Inferior parietal cortex (tissue), 1 donor: ENCODE results near the gene ARRB2.

Experiments
- DNase-seq: peaks from one replicate; pipeline ENCODE4 v3.0.0-alpha.2; 2016; ENCODE audit errors: extremely low spot score

ARRB2 gene

DNA sequence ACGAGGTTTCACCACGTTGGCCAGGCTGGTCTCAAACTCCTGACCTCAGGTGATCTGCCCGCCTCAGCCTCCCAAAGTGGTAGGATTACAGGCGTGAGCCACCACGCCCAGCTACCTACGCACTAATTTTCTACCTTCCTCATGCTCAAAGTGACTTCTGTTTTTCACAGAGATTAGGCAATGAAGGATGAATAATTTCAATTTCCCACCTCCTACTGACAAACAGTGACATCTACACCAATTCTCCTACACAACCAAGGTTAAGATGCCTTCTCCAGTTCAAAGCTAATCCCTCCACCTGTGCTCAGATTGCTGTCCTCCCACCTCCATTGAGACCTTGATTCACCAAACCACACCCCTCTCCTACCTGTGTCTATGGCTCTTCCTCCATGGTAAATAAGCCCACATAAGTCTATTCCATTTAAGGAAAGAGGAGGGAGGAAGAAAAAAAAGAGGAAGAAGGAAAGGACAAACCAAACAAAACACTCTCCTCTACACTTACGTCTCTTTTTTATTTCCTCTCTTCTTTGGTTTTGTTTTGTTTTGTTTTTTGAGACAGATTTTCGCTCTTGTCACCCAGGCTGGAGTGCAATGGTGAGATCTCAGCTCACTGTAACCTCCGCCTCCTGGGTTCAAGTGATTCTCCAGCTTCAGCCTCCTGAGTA, 15.3 kb downstream of the ARRB2 start:
- DNase-seq = no peak

DNA sequence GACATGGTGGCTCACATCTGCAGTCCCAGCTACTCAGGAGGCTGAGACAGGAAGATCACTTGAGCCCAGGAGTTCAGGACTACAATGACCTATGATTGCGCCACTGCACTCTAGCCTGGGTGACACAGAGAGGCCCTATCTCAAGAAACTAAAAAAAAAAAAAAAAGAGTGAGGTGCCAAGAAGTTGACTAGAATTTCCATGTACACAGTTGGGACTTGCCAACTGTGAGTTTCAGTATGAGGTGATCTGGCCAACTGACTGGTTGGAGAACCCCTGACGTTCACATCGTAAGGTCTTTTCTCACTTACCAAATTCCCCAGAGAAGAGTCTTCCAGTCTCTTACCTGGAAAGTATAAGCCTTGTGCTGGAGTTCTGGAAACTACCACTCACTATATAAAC, 17.7 kb downstream of the ARRB2 start:
- no peak for DNase-seq

- DNase-seq = no peak
These were observed 22.7 kb downstream of the ARRB2 start for GRCh38 chr17:4733073-4733531.

GRCh38 chr17:4734857-4735475, 24.5 kb downstream of the ARRB2 start:
- no peak for DNase-seq

- no peak for DNase-seq
These were observed 25.6 kb downstream of the ARRB2 start for GRCh38 chr17:4735876-4736651.

- DNase-seq = no peak
These were observed 28.0 kb downstream of the ARRB2 start for GRCh38 chr17:4738136-4739121.

DNA sequence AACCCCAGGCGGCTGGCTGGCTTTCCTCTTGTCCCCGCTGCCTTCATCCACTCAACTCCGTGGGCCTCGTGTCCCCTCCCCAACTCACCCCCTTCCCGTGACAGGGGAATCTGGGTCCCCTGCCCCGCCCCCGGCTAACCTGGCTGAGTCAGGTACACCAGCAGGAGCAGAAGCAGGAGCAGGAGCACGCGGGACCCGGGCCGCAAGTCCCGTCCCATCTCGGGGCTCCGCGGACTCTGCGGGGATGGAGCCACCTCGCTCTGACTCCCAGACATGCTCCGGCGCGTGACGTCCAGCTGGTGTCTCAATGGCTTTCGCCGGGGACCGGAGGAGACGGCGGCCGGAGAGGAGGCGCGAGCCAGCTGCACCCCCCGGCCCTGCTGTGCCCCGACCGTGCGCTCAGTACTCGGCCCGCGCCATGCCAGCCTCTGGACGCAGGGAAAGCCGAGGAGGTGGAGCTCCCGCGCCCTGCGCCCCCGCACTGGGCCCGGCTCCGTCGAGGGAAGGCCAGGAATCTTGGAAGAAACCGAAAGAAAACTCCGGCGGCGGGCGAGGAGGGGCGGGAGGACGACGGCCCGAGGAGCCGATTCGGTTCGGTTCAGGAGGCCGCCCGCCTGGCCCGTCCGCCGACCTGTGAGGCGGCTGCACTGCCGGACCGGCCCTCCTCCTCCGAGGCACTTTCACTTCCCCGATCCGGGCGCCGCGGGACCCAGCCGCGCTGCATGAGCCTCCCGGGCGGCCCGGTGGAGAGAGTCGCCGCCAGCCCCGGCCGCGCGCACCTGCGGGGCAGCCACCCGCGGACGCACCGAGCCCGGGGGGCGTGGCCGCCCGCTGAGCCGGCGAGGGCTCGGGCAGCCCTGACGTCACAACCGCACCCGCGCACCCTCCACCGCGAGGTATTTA, 28.9 kb downstream of the ARRB2 start, which contains the start of the genes CXCL16 and ZMYND15:
Gene CXCL16, minus strand, starts transcription at position 807 of the 903 bp plus-strand sequence. Its CDS starts 589 bp downstream, at position 218.
Gene ZMYND15, plus strand, starts transcription at position 712 of the 903 bp plus-strand sequence. CDS start 716 bp downstream, outside the sequence.
- no peak for DNase-seq

DNA sequence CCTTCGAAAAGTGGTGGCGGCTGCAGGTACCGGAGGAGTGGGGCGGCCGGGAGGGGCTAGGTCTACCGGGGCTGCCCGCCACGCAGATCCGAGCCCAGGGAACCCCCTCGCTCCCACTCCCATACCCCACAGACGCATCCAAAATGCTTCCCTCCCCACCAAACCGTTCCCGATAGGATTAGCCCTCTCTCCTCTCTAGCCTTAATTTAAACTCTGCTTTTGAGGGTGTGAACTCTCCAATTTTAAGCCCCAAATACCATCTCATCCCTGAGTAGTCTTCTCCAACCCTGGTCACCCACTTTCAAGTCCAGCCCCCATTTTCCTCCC, 29.6 kb downstream of the ARRB2 start:
- DNase-seq = no peak

- DNase-seq = no peak
These were observed 30.2 kb downstream of the ARRB2 start for GRCh38 chr17:4740584-4740983.

- no peak for DNase-seq
These were observed 31.1 kb downstream of the ARRB2 start for GRCh38 chr17:4741544-4741943.

GRCh38 chr17:4742133-4742532, 31.7 kb downstream of the ARRB2 start:
- DNase-seq = no peak

DNA sequence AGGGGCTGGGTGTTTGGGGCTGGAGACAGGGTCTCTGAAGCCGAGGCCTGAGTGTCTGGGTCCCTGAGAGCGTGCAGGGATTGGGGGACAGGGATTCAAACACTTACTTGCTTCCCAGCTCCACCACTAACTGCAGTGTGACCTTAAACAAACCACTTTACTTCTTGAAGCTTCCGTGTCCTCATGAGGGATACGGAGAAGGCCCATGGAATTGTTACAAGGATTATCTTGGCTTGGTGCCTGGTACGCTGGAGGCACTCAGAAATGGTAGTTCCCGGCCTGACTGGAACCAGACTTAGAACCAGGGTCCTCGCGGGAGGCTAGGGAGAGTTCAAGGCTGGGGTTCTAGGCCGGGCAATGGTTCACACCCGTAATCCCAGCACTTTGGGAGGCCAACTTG, 32.2 kb downstream of the ARRB2 start:
- DNase-seq = no peak

DNA sequence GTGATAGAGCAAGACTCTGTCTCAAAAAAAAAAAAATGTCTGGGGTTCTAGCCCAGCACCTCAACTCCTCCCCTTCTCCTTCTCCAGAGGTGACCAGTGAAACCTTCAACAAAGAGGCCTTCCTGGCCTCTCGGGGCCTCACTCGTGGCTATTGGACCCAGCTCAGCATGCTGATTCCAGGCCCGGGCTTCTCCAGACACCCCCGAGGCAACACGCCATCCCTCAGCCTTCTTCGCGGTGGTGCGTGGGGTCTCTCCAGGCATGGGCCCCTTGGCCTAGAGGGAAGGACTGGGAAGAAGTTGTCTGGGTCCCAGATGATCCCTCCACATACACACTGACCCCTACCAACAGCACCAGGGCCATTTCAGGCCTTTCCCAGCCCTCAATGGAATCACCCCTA, 32.8 kb downstream of the ARRB2 start:
- no peak for DNase-seq

GRCh38 chr17:4743898-4744297, 33.5 kb downstream of the ARRB2 start:
- DNase-seq = no peak

- no peak for DNase-seq
These were observed 34.9 kb downstream of the ARRB2 start for GRCh38 chr17:4744999-4745969.

GRCh38 chr17:4747847-4748246, 37.4 kb downstream of the ARRB2 start:
- no peak for DNase-seq

DNA sequence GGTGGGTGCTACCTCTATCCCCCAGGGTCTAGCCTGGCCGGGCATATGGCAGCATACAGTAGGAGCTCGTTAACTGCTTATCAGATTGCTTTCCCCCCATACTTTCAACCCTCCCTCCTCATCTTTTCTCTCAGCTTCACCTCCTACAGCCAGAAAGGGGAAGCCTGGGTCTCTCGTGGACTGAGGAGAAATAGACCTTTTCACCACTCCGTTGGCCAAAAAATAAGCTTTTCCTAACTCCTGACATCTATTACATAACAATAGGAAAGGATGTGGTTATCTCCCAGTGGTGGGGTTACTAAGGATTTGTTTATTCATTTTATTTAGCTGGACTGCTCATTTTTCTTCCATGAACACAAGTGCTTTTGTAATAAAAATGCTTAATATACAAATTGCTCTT, 38.3 kb downstream of the ARRB2 start:
- no peak for DNase-seq

GRCh38 chr17:4750606-4751005, 40.2 kb downstream of the ARRB2 start:
- no peak for DNase-seq

- DNase-seq = no peak
These were observed 41.5 kb downstream of the ARRB2 start for GRCh38 chr17:4751932-4752331.
